Suprapubic skin (tissue), 4 donors: ENCODE measurements around the gene LIPG.

ENCODE experiments used
- CTCF ChIP-seq, 2 donors: fragments of 200-600 bp in 1 of 2; fragments of 450-650 bp in 1 of 2; sonication (generic) in 1 of 2; IDR thresholded peaks; one replicate each; pipeline ENCODE4 v1.5.1; 2016 to 2019; ENCODE audit warnings: antibody characterized with exemption in 2 of 2, mild to moderate bottlenecking in 1 of 2, moderate library complexity in 1 of 2
- EP300 ChIP-seq: sonication (generic); formaldehyde crosslinking; IDR thresholded peaks from one replicate; pipeline ENCODE4 v1.6.1; 2017; ENCODE audit warnings: antibody characterized with exemption
- POLR2A ChIP-seq, 2 donors: fragments of 450-650 bp; IDR thresholded peaks; one replicate each; pipeline ENCODE4 v1.6.1; 2017; ENCODE audit warnings: antibody characterized with exemption in 2 of 2, mild to moderate bottlenecking in 2 of 2, moderate library complexity in 2 of 2
- POLR2AphosphoS5 ChIP-seq, 3 donors: sonication (generic); formaldehyde crosslinking; IDR thresholded peaks; one replicate each; pipeline ENCODE4 v1.6.1; 2017; ENCODE audit warnings: antibody characterized with exemption in 3 of 3

GRCh38 chr18:49555641-49556040 lies 6.2 kb upstream of the LIPG start:
- TF ChIP-seq CTCF (IDR thresholded peaks at IDR 0.05) (no peak), POLR2AphosphoS5 (IDR thresholded peaks at IDR 0.05) (no peak), POLR2A (IDR thresholded peaks at IDR 0.05) (no peak), EP300 (no peak)
